HG02870 (cell line): ENCODE results near the gene DLST.

Source experiments
- ATAC-seq: cut with Tn5 transposase; IDR thresholded peaks from one replicate; pipeline ENCODE4 v1.9.1; 2021; ENCODE audit warnings: mild to moderate bottlenecking, moderate library complexity; ENCODE audit not compliant: unreplicated experiment

Gene DLST

GRCh38 chr14:74936731-74937130 lies 55.0 kb downstream of the DLST start:
- no peak for ATAC-seq

GRCh38 chr14:74937171-74937570 lies 55.5 kb downstream of the DLST start:
- ATAC-seq: no peak

- ATAC-seq: no peak
Measured at GRCh38 chr14:74938531-74939495, 57.1 kb downstream of the DLST start.

- ATAC-seq: no peak
Measured at GRCh38 chr14:74940956-74941565, 59.3 kb downstream of the DLST start.

GRCh38 chr14:74941676-74942097 lies 60.0 kb downstream of the DLST start:
- no peak for ATAC-seq

- ATAC-seq: no peak
Measured at GRCh38 chr14:74942181-74942580, 60.5 kb downstream of the DLST start.

GRCh38 chr14:74942608-74943007 lies 60.9 kb downstream of the DLST start:
- ATAC-seq: no peak

GRCh38 chr14:74945261-74945851 lies 63.6 kb downstream of the DLST start:
- no peak for ATAC-seq

GRCh38 chr14:74945852-74946658 lies 64.3 kb downstream of the DLST start:
- ATAC-seq: no peak

GRCh38 chr14:74946659-74947281 lies 65.1 kb downstream of the DLST start:
- no peak for ATAC-seq

- ATAC-seq: no peak
Measured at GRCh38 chr14:74947353-74948227, 65.9 kb downstream of the DLST start.

GRCh38 chr14:74948228-74949175 lies 66.8 kb downstream of the DLST start:
- ATAC-seq: no peak

GRCh38 chr14:74949191-74949601 lies 67.5 kb downstream of the DLST start:
- no peak for ATAC-seq

- ATAC-seq: no peak
Measured at GRCh38 chr14:74949859-74950573, 68.3 kb downstream of the DLST start.

GRCh38 chr14:74950795-74951442 lies 69.2 kb downstream of the DLST start:
- no peak for ATAC-seq

GRCh38 chr14:74951443-74952179 lies 69.9 kb downstream of the DLST start:
- ATAC-seq: no peak
